Endothelial cell of umbilical vein (primary cell): Measurements from ENCODE around the gene KIF3B. TPM values are rescaled to one million over a fixed set of nuclear protein-coding genes. Genes with fewer than 3 reads are reported as not detected.

Experiments used
- BruUV-seq: library from RNA; stranded (reverse); fragments of 400-500 nt; replicated peaks from 2 replicates; lab custom pipeline; 2021; lab: Mats Ljungman, UMichigan
- CTCF ChIA-PET: fragments of 300-600, 350-600 bp; sonication (Branson Sonifier 250); formaldehyde crosslinking; loops from one replicate; lab custom pipeline; 2021; ENCODE audit warnings: antibody characterized with exemption, inconsistent platforms; lab: Charles Lee
- POLR2A ChIA-PET: fragments of 300-600, 350-600 bp; sonication (Branson Sonifier 250); formaldehyde crosslinking; loops from one replicate; lab custom pipeline; 2021; ENCODE audit warnings: antibody characterized with exemption, inconsistent platforms; lab: Charles Lee
- DNase-seq: peaks from one replicate; pipeline ENCODE4 v3.0.0-alpha.2; 2011; ENCODE audit warnings: low read depth, low spot score
- FAIRE-seq: peaks from 2 replicates; lab custom pipeline; 2011; peaks lifted over from hg19 to GRCh38; lab: Jason Lieb, UNC
- H2AFZ ChIP-seq: 2 replicates; pipeline ENCODE4 v1.6.0; 2012; ENCODE audit warnings: low read depth, low read length, control low read depth, inconsistent platforms
- H3K27ac ChIP-seq: 2 replicates; pipeline ENCODE4 v1.5.1; 2011; ENCODE audit warnings: low read depth, mild to moderate bottlenecking, control low read depth, low read length, moderate library complexity; ENCODE audit not compliant: insufficient read depth
- H3K27me3 ChIP-seq, 2 experiments: 2 replicates each; pipeline versions ENCODE4 v1.6.0 to v1.6.1; 2011; ENCODE audit warnings: low read length in 2 of 2, mixed read lengths in 1 of 2; ENCODE audit not compliant: control insufficient read depth in 2 of 2, insufficient read depth in 2 of 2
- H3K36me3 ChIP-seq, 2 experiments: 2 replicates in 1 of 2; 3 replicates in 1 of 2; pipeline ENCODE4 v1.5.1; 2011; ENCODE audit warnings: low read length in 2 of 2, mild to moderate bottlenecking in 1 of 2, moderate library complexity in 1 of 2; ENCODE audit not compliant: control insufficient read depth in 2 of 2, insufficient read depth in 2 of 2; ENCODE audit errors: extremely low read depth in 1 of 2
- H3K4me1 ChIP-seq: 3 replicates; pipeline ENCODE4 v1.5.1; 2011; ENCODE audit warnings: mild to moderate bottlenecking, low read length; ENCODE audit not compliant: control insufficient read depth, insufficient read depth; ENCODE audit errors: extremely low read depth
- H3K4me2 ChIP-seq: 2 replicates; pipeline ENCODE4 v1.6.1; 2011; ENCODE audit warnings: low read length, control low read depth, mixed read lengths; ENCODE audit not compliant: insufficient read depth
- H3K4me3 ChIP-seq, 3 experiments: fragments of 200-600 bp in 1 of 3; sonication (generic), shearing (Covaris generic) in 1 of 3; replicated peaks in 1 of 3; 2 replicates each; pipeline ENCODE4 v1.5.1; 2011 to 2016; ENCODE audit warnings: control low read depth in 3 of 3, low read length in 3 of 3, mild to moderate bottlenecking in 2 of 3, inconsistent platforms in 1 of 3, low read depth in 1 of 3, moderate library complexity in 1 of 3; ENCODE audit not compliant: insufficient read depth in 1 of 3
- H3K79me2 ChIP-seq: 2 replicates; pipeline ENCODE4 v1.6.0; 2012; ENCODE audit warnings: low read length, inconsistent platforms; ENCODE audit not compliant: control insufficient read depth, insufficient read depth
- H3K9ac ChIP-seq: replicated peaks from 2 replicates; pipeline ENCODE3; 2011; ENCODE audit warnings: low read length, control low read depth; ENCODE audit not compliant: insufficient read depth; ENCODE audit errors: extremely low read depth
- H3K9me1 ChIP-seq: replicated peaks from 3 replicates; pipeline ENCODE4 v1.6.0; 2011; ENCODE audit warnings: mild to moderate bottlenecking, low read length; ENCODE audit not compliant: control insufficient read depth, insufficient read depth; ENCODE audit errors: extremely low read depth
- H3K9me3 ChIP-seq: replicated peaks from 2 replicates; pipeline ENCODE4 v1.5.1; 2012; ENCODE audit warnings: low read length, inconsistent platforms; ENCODE audit not compliant: control insufficient read depth, insufficient read depth
- H4K20me1 ChIP-seq: replicated peaks from 2 replicates; pipeline ENCODE3; 2011; ENCODE audit warnings: mild to moderate bottlenecking, low read length; ENCODE audit not compliant: control insufficient read depth, insufficient read depth; ENCODE audit errors: extremely low read depth
- CTCF ChIP-seq, 2 donors: IDR thresholded peaks; 1 replicate in 1 of 2; 2 replicates in 1 of 2; pipeline ENCODE4 v1.5.1; 2011; ENCODE audit warnings: low read length in 2 of 2, mild to moderate bottlenecking in 2 of 2, moderate library complexity in 2 of 2, control low read depth in 1 of 2, inconsistent platforms in 1 of 2, low read depth in 1 of 2; ENCODE audit not compliant: insufficient read depth in 1 of 2; ENCODE audit errors: extremely low read depth in 1 of 2
- EZH2 ChIP-seq: IDR thresholded peaks from 2 replicates; pipeline ENCODE4 v1.6.1; 2012; ENCODE audit warnings: borderline replicate concordance, low read depth, mild to moderate bottlenecking, moderate library complexity, low read length, inconsistent platforms; ENCODE audit not compliant: severe bottlenecking
- FOS ChIP-seq: IDR thresholded peaks from 2 replicates; pipeline ENCODE4 v1.6.1; 2011; ENCODE audit warnings: mild to moderate bottlenecking, low read length, moderate library complexity, borderline replicate concordance; ENCODE audit not compliant: insufficient read depth
- GATA2 ChIP-seq: IDR thresholded peaks from 2 replicates; pipeline ENCODE4 v1.7.0; 2011; ENCODE audit warnings: low read depth, mild to moderate bottlenecking, moderate library complexity, mixed read lengths, low read length; ENCODE audit not compliant: insufficient read length, insufficient read depth
- JUN ChIP-seq: IDR thresholded peaks from 2 replicates; pipeline ENCODE4 v1.6.1; 2011; ENCODE audit warnings: borderline replicate concordance, low read depth; ENCODE audit not compliant: insufficient read length, insufficient read depth
- MAX ChIP-seq: IDR thresholded peaks from 2 replicates; pipeline ENCODE4 v1.6.1; 2011; ENCODE audit not compliant: insufficient read depth, insufficient read length
- MYC ChIP-seq: IDR thresholded peaks from one replicate; pipeline ENCODE4 v1.6.1; 2011; ENCODE audit warnings: mild to moderate bottlenecking, low read depth, low read length
- POLR2A ChIP-seq: IDR thresholded peaks from 2 replicates; pipeline ENCODE4 v1.6.1; 2012; ENCODE audit warnings: low read depth, mild to moderate bottlenecking, control low read depth, low read length
- POLR2AphosphoS5 ChIP-seq: IDR thresholded peaks from 2 replicates; pipeline ENCODE4 v1.6.1; 2012; ENCODE audit warnings: low read depth, mild to moderate bottlenecking, control low read depth, low read length, moderate library complexity; ENCODE audit not compliant: insufficient read depth
- dilution Hi-C: fragments of 300-500 bp; cut with MboI; formaldehyde crosslinking; loops from one replicate; pipeline ENCODE4 v1.15.0; 2019; ENCODE audit warnings: low sequenced_read_pairs; ENCODE audit not compliant: extremely low pct_ligation_motif_present
- intact Hi-C: fragments of 100-400 bp; cut with micrococcal nuclease; formaldehyde crosslinking; loops from one replicate; pipeline ENCODE4 v1.10.0; 2022
- polyA plus RNA-seq, 4 experiments: library from polyadenylated mRNA; depleted of rRNA in 3 of 4; stranded (reverse) in 3 of 4; unstranded in 1 of 4; fragments of >200 nt; gene quantifications; 2 replicates each; pipeline versions ENCODE4 v1.2.1 to v1.2.3, GENCODE V29; 2011 to 2012; ENCODE audit warnings: missing spikeins in 1 of 4
- total RNA-seq: library from RNA; stranded (reverse); gene quantifications from 2 replicates; pipeline ENCODE4 v1.2.3, GENCODE V29; 2021

KIF3B gene
- total and polyA plus RNA-seq, 2 donors (not counting 3 experiments of a cell fraction or from before 2014, with no cell fraction given) = 14.5 to 25.1 TPM

- FAIRE-seq (no peak), DNase-seq (no peak)
- no TSS peak for BruUV-seq
- Histone ChIP-seq H3K4me3 (no peak overlapping the region), H3K36me3 (no peaks in the 10 kb centered on the region), H3K4me1 (peaks cover 15% of the 10 kb centered on the region), H3K79me2 (no peaks in the 10 kb centered on the region), H3K9me1 (no peaks in the 10 kb centered on the region), H2AFZ (no peak overlapping the region), H3K4me2 (no peak overlapping the region), H3K9ac (no peak overlapping the region), H3K27ac (no peak overlapping the region), H3K9me3 (no peaks in the 10 kb centered on the region), H4K20me1 (no peaks in the 10 kb centered on the region), H3K27me3 (no peaks in the 10 kb centered on the region)
- intact Hi-C loops = no loop called here
- POLR2A ChIA-PET = no interaction called here
- TF ChIP-seq GATA2 (no peak), JUN (no peak), CTCF (IDR thresholded peaks at IDR 0.05; ENCODE audit: extremely low read depth in 1 of 2, insufficient read depth in 1 of 2, low read depth in 1 of 2, low read length in 2 of 2) (no peak), EZH2 (no peak), FOS (no peak), POLR2A (no peak), MAX (no peak), POLR2AphosphoS5 (no peak), MYC (no peak)
- CTCF ChIA-PET = no interaction called here
- dilution Hi-C loops = no loop called here
Measured at GRCh38 chr20:32352121-32352720, 74.8 kb downstream of the KIF3B start.
